OCI-LY3 (cell line): Measurements from ENCODE around the gene AOAH.

Experiments
- H2AFZ ChIP-seq: fragments of 200-600, 300-600 bp; shearing (Covaris generic); 2 replicates; pipeline ENCODE4 v1.6.0; 2014; ENCODE audit warnings: antibody characterized with exemption, low read depth, low read length
- H3K27ac ChIP-seq: fragments of 200-600, 300-600 bp; sonication (generic); 2 replicates; pipeline ENCODE4 v1.5.1; 2014; ENCODE audit warnings: mild to moderate bottlenecking, low read length, moderate library complexity, mixed read lengths
- H3K27me3 ChIP-seq: fragments of 200-600, 300-600 bp; sonication (generic); 2 replicates; pipeline ENCODE4 v1.6.1; 2014; ENCODE audit warnings: low read depth, low read length, mixed read lengths
- H3K36me3 ChIP-seq: fragments of 200-600, 300-600 bp; sonication (generic); replicated peaks from 2 replicates; pipeline ENCODE3; 2014; ENCODE audit warnings: low read depth, low read length, mixed read lengths
- H3K4me1 ChIP-seq: fragments of 300-600, 200-600 bp; sonication (generic); 2 replicates; pipeline ENCODE4 v1.6.1; 2014; ENCODE audit warnings: low read length, mixed read lengths
- H3K4me2 ChIP-seq: fragments of 200-600, 300-600 bp; sonication (generic); 2 replicates; pipeline ENCODE4 v1.6.1; 2014; ENCODE audit warnings: low read length, mixed read lengths
- H3K4me3 ChIP-seq: fragments of 300-600, 200-600 bp; sonication (generic); 2 replicates; pipeline ENCODE4 v1.5.1; 2014; ENCODE audit warnings: antibody characterized with exemption, mild to moderate bottlenecking, low read length, moderate library complexity
- H3K79me2 ChIP-seq: fragments of 300-600, 200-600 bp; shearing (Covaris generic); 2 replicates; pipeline ENCODE4 v1.6.1; 2014; ENCODE audit warnings: mild to moderate bottlenecking, low read length, mixed read lengths
- H3K9ac ChIP-seq: fragments of 300-600, 200-600 bp; shearing (Covaris generic); 2 replicates; pipeline ENCODE4 v1.6.0; 2014; ENCODE audit warnings: mild to moderate bottlenecking, low read length, moderate library complexity
- H3K9me3 ChIP-seq: fragments of 200-600, 300-600 bp; shearing (Covaris generic); 2 replicates; pipeline ENCODE4 v1.6.1; 2014; ENCODE audit warnings: low read length, mixed read lengths; ENCODE audit not compliant: insufficient read depth
- H4K20me1 ChIP-seq: fragments of 200-600, 300-600 bp; sonication (generic); 2 replicates; pipeline ENCODE4 v1.6.1; 2016; ENCODE audit warnings: low read length, mixed read lengths; ENCODE audit not compliant: insufficient read depth
- CTCF ChIP-seq: fragments of 200-600, 300-600 bp; sonication (generic); IDR thresholded peaks from 2 replicates; pipeline ENCODE4 v1.5.1; 2014; ENCODE audit warnings: antibody characterized with exemption, low read length, low read depth
- EZH2phosphoT487 ChIP-seq: fragments of 200-600 bp; shearing (Covaris generic); IDR thresholded peaks from 2 replicates; pipeline ENCODE4 v1.6.1; 2018; ENCODE audit warnings: antibody characterized with exemption, mixed run types, low read depth

The AOAH gene

DNA sequence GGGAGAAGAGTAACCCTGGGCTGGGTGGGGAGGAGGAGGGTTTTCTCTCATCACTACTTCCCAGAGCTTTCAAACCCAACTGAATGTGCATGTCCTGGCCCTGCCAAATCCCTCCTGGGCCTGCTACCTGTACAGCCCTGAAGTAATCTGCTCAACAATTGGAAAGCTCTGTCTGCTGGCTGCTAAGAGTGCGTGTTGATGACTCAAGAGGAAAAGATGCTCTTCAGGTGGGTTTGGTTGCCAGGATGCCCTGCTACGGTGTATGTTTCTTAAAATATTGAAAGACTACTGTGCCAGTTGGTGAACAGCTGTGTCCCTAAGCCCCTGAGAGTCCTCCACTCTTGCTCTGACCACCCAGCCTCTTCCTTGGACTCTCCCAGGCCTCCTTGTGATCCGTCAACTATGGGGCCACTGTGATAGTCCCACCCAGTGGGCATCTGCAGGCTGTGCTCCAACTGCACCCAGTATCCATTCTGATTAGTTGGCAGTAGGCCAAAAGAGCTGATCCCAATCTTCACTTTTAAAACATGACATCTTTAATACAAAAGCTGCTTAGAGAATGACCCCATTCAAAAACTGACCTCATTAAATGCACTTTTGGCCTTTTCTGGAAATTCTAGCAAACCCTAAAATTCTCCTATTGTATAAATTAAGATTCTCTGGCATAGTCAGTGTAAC, 85.6 kb downstream of the AOAH start:
- no peak overlapping the region for H2AFZ ChIP-seq
- no peaks in the 10 kb centered on the region; the same call in 1 of the 2 replicates for H3K27me3 ChIP-seq
- no peak for TF ChIP-seq CTCF
- no peak for TF ChIP-seq EZH2phosphoT487
- no peak overlapping the region for H3K4me3 ChIP-seq
- no peaks in the 10 kb centered on the region for H3K9me3 ChIP-seq
- no peaks in the 10 kb centered on the region for H3K79me2 ChIP-seq
- H3K27ac ChIP-seq: no peak overlapping the region
- H4K20me1 ChIP-seq: no peaks in the 10 kb centered on the region
- H3K9ac ChIP-seq: no peak overlapping the region
- no peaks in the 10 kb centered on the region for H3K4me1 ChIP-seq
- H3K4me2 ChIP-seq: no peak overlapping the region
- no peaks in the 10 kb centered on the region for H3K36me3 ChIP-seq

DNA sequence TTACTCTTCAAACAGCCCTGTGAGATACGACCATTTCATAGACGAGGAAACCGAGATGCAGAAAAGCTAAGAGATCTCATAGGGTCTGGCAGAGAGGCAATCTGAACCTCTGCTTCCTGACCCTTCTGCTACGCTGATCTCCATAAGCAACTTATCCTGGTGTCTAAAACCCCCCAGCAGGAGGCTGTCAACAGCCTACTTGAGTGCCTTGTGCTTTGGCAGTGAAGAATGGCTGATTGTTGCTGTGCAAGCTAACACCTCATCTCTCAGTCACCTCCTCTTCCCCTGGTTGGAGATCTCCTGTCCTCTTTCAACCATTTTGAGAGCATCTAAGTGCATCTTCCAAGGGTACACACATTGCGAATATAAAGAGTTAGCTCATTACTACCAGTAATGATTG, 86.2 kb downstream of the AOAH start:
- no peaks in the 10 kb centered on the region for H3K9me3 ChIP-seq
- no peaks in the 10 kb centered on the region; the same call in 1 of the 2 replicates for H3K27me3 ChIP-seq
- H3K27ac ChIP-seq: no peak overlapping the region
- TF ChIP-seq EZH2phosphoT487 (no peak), CTCF (no peak)
- no peaks in the 10 kb centered on the region for H3K79me2 ChIP-seq
- no peak overlapping the region for H2AFZ ChIP-seq
- H3K4me2 ChIP-seq: no peak overlapping the region
- no peaks in the 10 kb centered on the region for H4K20me1 ChIP-seq
- no peak overlapping the region for H3K9ac ChIP-seq
- no peaks in the 10 kb centered on the region for H3K4me1 ChIP-seq
- no peak overlapping the region for H3K4me3 ChIP-seq
- no peaks in the 10 kb centered on the region for H3K36me3 ChIP-seq

DNA sequence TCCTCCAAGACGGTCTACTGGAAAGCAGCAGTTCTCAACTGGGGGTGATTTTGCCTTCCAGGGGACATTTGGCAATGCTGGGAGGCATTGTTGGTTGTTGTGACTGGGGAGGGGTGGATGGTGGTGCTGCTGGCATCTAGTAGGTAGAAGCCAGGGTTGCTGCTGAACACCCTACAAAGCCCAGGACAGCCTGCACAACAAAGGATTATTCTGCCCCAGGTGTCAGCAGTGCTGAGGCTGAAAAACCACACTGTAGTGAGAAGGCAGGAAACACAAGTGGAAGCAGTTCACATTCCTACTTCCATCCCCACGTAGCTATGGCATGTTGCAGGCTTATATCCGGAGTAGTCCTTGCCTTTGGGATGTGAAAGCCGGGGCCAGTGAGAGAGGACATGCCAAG, 86.9 kb downstream of the AOAH start:
- H3K27me3 ChIP-seq: peaks cover 1% of the 10 kb centered on the region; the same call in 1 of the 2 replicates
- H4K20me1 ChIP-seq: no peaks in the 10 kb centered on the region
- no peaks in the 10 kb centered on the region for H3K9me3 ChIP-seq
- H3K79me2 ChIP-seq: no peaks in the 10 kb centered on the region
- no peak overlapping the region for H3K9ac ChIP-seq
- no peak for TF ChIP-seq CTCF
- H3K4me3 ChIP-seq: no peak overlapping the region
- H3K4me1 ChIP-seq: no peaks in the 10 kb centered on the region
- H3K27ac ChIP-seq: no peak overlapping the region
- no peaks in the 10 kb centered on the region for H3K36me3 ChIP-seq
- no peak overlapping the region for H3K4me2 ChIP-seq
- H2AFZ ChIP-seq: no peak overlapping the region

- no peaks in the 10 kb centered on the region for H3K9me3 ChIP-seq
- no peak overlapping the region for H3K4me3 ChIP-seq
- H3K36me3 ChIP-seq: no peaks in the 10 kb centered on the region
- no peaks in the 10 kb centered on the region for H3K79me2 ChIP-seq
- no peak overlapping the region for H3K9ac ChIP-seq
- 0 out of 2 replicates have a peak, but pooled peaks cover 4% of the 10 kb centered on the region for H3K27me3 ChIP-seq
- H3K4me2 ChIP-seq: no peak overlapping the region
- no peaks in the 10 kb centered on the region for H4K20me1 ChIP-seq
- no peaks in the 10 kb centered on the region for H3K4me1 ChIP-seq
- no peak overlapping the region for H3K27ac ChIP-seq
- no peak for TF ChIP-seq EZH2phosphoT487
- TF ChIP-seq CTCF: no peak
- no peak overlapping the region for H2AFZ ChIP-seq
These were observed 88.2 kb downstream of the AOAH start for GRCh38 chr7:36636126-36636525.
